HuH-7 (cell line): ENCODE results near the gene TBC1D5.
"Not testable (repeated sequence)": the region's sequence is repeated elsewhere in the genome, so short reads cannot be mapped to it uniquely, and the experiment has no call there.

ENCODE experiments used
- DNase-seq: peaks from one replicate; pipeline ENCODE4 v3.0.0; 2011; ENCODE audit warnings: low spot score

TBC1D5 gene

GRCh38 chr3:17542591-17542990, 199.8 kb downstream of the TBC1D5 start:
- DNase-seq: no peak

- no peak for DNase-seq
Measured at GRCh38 chr3:17539436-17539835, 203.0 kb downstream of the TBC1D5 start.

DNA sequence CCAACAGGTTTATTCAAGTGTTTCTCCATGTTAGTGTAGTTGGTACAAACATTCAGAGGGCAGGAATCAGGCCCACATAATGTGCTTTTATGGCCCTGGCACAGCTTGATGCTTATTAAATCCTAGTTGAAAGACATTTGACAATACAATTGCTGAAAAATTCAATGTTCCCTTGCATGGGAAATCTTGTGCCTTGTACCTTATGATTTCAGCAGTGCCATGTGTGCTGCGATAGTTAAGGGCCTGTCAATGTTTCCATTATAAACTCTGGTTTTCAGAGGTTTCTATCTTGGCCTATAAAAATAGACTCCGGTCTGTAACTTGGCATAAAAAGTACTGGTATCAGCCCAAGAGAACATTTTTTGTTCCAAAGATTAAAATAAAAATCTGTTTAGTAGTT, 207.2 kb downstream of the TBC1D5 start:
- DNase-seq: no peak

GRCh38 chr3:17532446-17532845, 210.0 kb downstream of the TBC1D5 start:
- DNase-seq: not testable (repeated sequence)

DNA sequence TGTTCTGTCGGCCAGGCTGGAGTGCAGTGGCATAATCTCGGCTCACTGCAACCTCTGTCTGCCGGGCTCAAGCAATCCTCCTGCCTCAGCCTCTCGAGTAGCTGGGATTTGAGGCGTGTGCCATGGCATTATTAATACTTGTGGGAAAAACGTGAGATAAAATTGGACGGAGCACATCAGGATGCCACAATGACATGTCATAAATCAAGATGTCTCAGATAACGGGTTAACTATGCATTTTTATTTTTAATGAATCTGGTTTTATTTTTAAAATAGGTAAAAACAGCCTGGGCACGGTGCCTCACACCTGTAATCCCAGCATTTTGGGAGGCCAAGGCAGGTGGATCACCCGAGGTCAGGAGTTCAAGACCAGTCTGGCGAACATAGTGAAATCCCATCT, 212.8 kb downstream of the TBC1D5 start:
- no peak for DNase-seq

DNA sequence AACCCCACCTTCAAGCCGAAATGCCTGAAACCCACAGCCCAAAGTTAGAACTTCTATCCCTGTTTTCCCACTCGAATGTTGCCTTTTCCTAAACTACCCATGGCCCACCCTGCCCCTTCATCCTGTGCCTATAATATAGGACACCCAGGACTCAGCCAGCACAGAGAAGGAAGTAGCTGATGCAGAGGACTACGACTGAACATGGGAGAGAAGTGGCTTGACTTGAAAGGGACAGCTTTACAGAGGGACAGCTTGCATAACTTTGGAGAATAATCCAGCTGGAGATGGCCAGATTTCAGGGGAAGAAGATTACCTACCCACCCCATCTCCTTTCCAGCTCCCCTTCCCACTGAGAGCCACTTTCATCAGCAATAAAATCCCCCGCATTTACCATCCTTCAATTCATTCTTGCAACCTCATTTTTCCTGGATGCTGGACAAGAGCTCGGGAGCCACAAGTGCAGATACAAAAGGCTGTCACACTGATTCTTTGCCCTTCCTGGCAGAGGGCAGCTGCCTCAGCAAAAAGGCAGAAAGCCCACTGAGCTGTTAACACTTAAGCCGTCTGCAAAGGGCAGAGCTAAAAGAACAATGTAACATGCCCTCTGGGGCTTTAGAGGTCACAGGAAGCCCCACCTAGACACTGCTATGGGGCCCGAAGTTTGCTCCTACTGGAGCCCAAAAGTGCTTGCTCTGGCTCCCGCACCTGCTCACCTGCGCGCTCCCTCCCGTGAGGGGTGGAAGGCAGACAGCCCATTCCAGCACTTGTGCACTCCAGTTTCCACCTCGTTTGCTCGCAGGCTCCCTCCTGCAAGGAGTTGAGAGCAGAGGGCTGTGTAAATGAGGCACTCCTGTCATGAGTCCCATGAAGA, 224.0 kb downstream of the TBC1D5 start:
- no peak for DNase-seq

DNA sequence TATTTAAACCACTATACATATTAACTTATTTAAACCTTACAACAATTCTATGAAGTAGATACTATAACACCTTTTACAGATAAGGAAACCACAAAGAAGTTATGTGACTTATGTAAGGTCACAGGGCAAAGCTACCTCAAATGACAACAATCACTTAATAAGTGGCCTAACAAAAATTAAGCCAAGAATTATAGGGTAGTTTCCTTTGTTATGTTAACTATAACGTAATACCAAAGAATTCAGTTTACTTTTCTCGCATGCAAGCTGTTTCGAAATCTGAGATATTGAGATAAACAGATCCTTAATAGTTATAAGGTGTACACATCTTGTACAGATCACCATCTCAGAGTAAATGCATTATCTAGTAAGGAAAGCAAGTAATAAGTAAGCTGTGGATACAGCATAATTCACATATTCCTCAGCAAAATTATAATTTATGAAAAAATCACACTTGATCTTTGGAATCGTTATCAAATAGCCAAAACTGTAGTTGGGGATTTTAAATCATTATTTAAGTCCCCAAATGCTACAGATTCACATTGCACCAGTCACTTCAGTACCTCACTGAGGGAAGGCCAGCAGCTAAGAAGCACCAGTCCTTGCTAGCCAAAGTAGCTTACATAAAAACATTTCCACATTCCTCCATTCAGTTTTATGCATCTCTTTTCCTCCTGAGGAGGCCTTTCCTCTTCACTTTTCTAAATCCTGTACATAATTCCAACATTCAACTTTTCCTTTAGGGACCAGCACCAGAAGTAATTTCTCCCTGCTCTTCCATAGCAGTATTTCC, 226.8 kb downstream of the TBC1D5 start:
- no peak for DNase-seq

DNA sequence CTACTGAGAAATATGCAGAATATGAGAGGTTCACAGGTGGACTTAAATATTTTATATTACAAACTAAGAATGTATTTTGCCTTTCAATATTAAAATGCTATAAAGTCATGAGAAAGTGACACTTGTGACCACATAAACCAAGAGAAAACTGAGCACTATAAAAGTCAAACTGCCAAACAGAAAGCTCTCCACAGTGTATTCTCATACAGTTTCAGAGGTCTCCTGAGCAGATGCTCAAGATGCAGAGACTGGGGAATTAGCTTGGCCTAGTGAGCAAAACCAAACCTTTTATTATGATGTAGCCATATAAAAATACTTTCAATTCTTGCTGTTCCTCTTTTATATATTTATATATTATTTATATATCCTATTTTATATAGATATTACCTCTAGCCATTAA, 227.8 kb downstream of the TBC1D5 start:
- DNase-seq: no peak

GRCh38 chr3:17510265-17510664, 232.2 kb downstream of the TBC1D5 start:
- DNase-seq: no peak

GRCh38 chr3:17508180-17508752, 234.2 kb downstream of the TBC1D5 start:
- no peak for DNase-seq

GRCh38 chr3:17507480-17507879, 235.0 kb downstream of the TBC1D5 start:
- DNase-seq: no peak

GRCh38 chr3:17505856-17506255, 236.6 kb downstream of the TBC1D5 start:
- no peak for DNase-seq

GRCh38 chr3:17501745-17502144, 240.7 kb downstream of the TBC1D5 start:
- no peak for DNase-seq

DNA sequence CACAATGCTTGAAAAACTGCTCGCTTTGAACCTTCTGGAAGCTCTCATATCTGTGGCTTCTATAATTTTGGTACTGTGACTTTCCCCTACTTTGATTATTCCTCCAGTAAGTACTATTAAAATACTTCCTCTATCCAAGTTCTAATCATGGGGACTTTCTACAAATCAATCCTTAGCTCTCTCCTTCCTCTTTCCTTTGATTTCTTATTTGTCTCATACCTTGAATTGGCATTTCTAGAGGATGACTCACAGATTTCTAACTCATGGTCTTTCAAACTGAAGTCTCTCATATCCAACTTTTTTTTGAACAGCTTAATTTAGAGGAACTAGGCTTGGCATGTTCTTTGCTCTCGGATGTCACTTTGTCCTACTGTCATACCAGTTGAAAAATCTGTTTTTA, 241.8 kb downstream of the TBC1D5 start:
- DNase-seq: no peak

GRCh38 chr3:17494117-17494809, 248.2 kb downstream of the TBC1D5 start:
- DNase-seq: no peak

DNA sequence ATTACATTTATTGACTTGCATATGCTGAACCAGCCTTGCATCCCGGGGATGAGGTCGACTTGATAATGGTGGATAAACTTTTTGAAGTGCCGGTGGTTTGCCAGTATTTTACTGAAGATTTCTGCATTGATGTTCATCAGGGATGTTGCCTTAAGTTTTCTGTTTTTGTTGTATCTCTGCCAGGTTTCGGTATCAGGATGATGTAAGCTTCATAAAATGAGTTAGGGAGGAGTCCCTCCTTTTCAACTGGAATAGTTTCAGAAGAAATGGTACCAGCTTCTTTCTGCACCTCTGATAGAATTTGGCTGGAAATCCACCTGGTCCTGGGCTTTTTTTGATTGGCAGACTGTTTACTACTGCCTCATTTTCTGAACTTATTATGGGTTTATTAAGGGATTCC, 250.8 kb downstream of the TBC1D5 start:
- no peak for DNase-seq

DNA sequence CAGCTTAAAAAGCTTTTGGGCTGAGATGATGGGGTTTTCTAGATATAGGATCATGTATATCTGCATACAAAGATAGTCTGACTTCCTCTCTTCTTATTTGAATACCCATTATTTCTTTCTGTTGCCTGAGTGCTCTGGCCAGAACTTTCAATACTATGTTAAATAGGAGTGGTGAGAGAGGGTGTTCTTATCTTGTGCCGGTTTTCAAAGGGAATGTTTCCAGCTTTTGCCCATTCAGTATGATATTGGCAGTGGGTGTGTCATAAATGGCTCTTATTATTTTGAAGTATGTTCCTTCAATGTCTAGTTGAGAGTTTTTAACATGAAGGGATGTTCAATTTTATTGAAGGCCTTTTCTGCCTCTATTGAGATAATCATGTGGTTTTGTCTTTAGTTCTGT, 251.2 kb downstream of the TBC1D5 start:
- DNase-seq: not testable (repeated sequence)

DNA sequence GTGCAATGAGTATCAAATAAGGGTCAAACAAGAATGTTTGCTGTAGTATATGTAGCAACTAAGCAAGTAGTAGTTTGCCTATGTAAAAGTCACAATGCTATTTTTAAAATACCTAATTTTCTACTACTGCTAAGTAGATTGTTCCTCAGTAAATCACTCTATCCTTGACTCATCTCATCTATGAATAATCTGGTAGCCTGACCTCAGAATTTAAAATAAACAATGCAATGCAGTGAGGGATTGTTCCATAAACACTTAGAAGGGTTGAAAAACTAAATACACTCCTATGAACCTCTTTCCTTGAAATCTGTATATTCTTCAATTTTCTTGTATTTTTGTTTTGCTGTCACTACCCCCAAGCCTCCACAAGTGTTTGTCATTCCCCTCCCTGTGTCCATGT, 253.3 kb downstream of the TBC1D5 start:
- no peak for DNase-seq

DNA sequence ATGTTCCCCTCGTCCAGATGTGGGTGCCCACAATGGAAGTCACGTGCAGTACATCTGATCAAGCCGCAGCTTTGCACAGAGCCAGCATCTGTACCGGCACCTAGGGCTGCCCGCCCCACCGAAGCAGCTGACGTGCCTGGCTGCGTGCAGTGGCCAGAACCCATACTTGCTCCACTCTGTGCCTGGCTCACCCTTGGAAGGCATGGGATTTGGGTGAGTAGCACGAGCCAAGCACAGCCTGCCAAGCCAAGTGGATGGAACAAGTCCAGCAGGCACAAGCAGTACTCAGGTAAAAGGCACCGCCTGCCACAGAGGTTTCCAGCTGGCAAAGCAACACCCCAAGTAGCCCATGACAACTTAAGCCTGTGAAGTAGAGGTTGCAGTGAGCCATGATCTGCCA, 261.3 kb downstream of the TBC1D5 start:
- DNase-seq: no peak

DNA sequence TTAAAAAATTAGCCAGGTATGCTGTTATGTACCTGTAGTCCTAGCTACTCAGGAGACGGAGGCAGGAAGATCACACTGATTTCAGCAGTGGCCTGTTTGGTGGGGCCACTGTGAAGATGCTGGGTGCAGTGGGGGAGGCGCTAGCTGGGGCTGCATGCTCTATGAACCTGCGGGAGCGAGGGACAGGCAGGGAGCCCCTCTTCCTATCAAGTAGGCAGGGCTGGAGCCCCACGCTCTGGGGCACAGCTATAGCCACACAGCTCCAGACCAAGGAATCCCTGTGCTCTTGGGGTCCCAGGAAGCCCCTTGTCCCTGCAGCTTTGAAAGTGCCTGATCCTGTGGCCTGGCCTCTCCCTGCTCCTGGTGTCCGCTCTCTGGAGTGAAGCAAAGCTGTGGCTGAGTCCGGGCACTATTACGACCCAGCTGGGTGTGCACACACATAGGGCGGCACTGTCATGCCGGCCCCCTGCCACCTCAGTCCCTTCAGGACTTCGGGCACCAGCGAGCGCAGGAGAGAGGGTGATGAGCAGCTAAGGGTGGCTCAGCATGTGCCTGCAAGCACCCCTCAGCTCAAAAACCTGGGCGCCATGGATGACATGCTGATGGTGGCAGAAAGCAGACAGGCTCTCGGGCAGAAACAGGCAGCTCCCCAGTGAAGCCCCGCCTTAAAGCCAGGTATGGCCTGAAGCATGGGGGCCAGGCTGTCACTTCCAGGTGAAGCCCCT, 262.6 kb downstream of the TBC1D5 start:
- DNase-seq: no peak

DNA sequence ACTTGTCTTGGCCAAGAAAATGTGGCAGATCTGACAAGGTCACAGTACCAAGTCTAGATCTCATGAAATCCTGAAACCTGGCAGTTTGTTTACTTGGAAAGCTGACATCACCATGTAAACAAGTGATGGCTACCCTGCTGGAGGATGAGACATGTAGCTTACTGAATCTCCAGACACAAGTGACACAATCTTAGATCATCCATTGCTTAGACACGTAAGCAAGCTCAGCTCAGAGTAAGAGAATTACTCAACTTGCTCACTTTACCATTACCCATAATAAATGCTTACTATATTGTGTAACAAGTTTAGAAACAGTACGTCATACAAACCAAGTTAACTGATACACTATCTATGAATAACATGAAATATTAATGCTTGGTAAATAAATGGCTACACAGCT, 263.8 kb downstream of the TBC1D5 start:
- DNase-seq: no peak

- DNase-seq: peak; percentile 15
Measured at GRCh38 chr3:17473761-17474160, 268.7 kb downstream of the TBC1D5 start.
